SK-MEL-5 (cell line): ENCODE data around the gene FGF14. TPM values are rescaled to one million over a fixed set of nuclear protein-coding genes. Genes with fewer than 3 reads are reported as not detected.
"Not testable (repeated sequence)": the region's sequence is repeated elsewhere in the genome, so short reads cannot be mapped to it uniquely, and the experiment has no call there.

Experiments
- DNase-seq: peaks from one replicate; pipeline ENCODE4 v3.0.0-alpha.2; 2016; ENCODE audit warnings: low read depth, low spot score
- in situ Hi-C: cut with HindIII; loops from 2 replicates; pipeline ENCODE4 v1.10.0; 2016; ENCODE audit warnings: low sequenced_read_pairs, high pct_unique_total_duplicates, low pct_unique_long_range_greater_than_20kb
- total RNA-seq: library from RNA; depleted of rRNA; stranded (reverse); fragments of >200 nt; shearing (Covaris generic); gene quantifications from 2 replicates; pipeline ENCODE4 v1.2.3, GENCODE V29; 2014

Gene FGF14
- total RNA-seq, 1 experiment from 2014 or later, result 17.9 TPM

DNA sequence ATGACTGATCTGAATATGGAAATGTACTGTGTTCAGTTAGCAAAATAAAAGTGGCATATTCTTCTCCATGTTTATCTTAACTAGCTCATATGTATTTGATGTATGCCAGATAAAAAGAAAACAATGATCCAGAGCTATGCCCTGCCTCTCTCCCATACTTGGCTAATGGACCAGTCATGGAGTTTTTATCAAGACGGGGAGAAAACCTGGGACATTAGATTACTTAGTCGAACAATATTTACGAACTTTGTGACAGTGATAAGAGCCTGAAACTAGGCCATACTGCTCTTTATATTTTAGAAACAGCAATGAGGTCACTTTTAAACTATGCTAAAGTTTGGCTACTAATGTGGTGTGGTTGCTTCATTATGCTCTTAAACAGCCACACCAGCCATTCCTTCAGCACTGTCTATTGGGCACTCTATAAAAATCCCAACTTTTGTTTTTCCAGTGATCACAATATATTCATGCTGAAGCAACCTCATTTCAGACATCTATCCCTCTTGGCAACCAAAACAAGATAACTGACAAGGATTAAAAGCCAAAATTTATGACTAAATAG is 265.0 kb downstream of the FGF14 start:
- DNase-seq, result no peak
- in situ Hi-C loops, result no loop called here

DNA sequence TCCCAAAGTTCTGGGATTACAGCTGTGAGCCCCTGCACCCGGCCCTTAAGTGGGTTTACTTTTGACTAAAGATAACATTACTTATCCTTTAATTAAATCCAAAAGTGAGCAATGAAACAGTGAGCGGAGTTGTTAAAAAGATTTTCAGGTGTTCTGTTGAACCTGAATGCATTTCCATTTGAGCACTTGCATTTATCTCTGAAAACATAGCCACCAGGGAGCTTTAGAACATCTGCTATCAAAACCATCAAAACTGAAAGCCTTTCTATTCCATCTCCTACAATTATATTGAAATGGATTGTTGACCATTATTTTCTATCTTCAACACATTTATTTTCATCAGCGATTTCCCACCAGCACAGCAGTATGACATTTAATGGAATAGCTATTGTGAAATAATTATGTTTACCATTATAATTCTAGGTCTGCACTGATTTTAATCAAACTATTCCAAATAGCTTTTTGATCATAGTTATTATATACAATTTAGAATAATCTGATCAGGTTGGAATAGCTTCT is 269.0 kb downstream of the FGF14 start:
- in situ Hi-C loops, result no loop called here
- no peak for DNase-seq

DNA sequence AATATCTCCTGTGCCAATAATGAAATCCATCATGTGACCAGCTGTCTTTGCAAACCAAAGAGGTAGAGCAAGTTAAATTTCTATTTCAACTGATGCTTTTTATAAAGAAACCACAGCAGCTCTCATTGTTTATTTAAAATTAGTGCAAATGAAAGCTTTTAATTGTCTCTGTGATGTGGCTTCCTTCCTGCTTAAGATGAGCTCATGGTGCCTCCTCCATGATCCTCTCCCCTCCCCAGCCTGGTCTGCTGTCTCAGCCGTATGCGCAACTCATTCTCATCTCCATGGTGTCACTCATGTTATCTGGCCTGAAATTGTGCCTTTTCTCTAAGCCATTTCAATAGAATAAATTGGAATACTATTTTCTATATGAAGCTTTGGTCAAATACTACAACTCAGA is 270.6 kb downstream of the FGF14 start:
- in situ Hi-C loops, result no loop called here

DNA sequence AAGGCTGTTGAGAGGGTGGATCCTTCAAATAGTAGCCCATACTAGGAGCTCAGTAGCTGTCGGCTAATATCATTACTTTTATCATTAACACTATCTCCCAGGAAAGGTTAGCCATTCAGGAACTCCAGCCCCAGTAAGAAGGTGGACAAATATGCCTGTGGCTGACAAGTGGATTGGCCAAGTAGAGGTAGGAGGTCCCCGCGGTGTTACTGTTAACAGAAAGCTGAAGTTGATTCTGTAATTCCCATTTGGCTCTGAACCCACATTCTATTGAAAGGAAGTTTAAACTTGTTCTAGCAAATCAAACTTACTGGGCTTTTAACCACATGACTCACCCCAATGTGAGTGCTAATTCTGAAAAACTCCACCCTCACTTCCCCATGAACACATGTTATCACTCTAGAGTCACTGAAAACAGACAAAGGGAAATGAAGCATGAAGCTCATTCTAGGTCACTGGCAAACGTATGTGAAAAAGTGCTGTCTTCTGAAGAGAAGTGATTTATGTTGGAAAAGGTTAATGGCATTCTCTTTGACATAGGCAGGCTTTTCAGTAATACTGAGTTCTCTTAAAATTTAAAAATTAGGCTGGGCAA is 273.5 kb downstream of the FGF14 start:
- no peak for DNase-seq
- in situ Hi-C loops, result no loop called here

More for the DNA sequence above, 270.6 kb downstream of the FGF14 start:
- no peak for DNase-seq

DNA sequence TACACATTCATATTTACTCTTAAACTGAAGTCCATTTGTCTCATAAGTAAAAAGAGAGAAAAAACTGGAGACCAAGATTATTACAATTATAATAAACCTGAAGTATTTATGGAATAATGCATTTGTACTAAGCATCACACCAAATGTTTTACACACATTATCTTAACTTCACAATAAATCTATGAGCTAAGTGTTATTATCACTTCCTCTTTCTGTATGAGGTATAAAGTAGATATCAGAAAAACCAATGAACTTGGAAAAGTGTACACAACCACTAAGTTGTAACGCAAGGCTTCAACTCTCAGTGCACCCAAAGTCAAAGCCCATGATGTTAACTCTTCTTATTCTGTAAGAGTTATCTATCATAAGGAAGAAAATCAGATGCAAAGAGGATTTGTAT is 274.7 kb downstream of the FGF14 start:
- in situ Hi-C loops, result no loop called here
- no peak for DNase-seq

DNA sequence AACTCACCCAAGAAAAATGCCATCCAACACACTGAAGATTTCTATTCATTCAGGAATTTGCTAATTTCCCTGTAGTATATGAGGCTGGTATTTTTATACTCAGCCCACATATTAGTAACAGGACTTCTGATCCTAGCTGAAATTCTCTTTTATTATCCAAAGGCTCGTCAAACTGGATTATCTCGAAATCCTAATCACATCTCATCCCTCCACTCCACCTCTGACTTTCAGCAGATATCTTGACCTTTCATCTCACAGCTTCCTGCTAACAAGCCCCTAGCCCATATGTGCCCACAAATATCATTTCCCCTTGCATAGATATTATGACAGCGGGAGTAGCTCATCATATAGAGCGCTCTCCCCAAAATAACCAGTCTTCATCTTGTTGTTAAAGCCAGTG is 279.7 kb downstream of the FGF14 start:
- in situ Hi-C loops, result no loop called here
- no peak for DNase-seq

DNA sequence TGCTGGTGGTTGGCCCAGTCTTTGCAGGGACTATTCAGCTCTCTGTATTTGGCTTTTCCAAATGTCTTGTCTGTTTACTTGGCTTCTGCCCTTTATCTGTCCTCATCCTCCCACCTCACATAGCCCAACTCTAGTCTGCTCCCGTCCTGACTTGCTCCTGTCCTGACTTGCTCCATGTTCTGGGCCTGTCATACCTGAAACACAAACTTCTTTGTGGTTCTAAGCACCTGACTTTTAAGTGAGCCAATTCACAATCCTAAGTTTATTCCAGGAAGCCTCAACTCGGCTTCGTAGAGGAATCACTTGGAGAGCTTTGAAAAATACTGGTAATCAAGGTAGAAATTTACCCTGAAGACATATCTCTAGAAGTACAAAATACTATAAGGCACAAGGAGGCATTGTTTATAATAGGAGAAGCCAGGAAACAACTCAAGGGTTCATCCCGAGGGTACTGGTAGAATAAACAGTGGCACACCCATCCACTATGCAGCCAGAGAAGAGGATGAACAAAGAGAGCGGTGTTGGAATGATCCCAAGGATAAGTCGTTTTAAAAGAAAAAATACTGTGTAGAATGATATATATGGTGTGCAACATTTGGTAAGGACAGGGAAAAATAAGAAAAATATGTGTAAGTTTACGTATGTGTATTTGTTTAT is 284.5 kb downstream of the FGF14 start:
- no peak for DNase-seq
- in situ Hi-C loops, result no loop called here

DNA sequence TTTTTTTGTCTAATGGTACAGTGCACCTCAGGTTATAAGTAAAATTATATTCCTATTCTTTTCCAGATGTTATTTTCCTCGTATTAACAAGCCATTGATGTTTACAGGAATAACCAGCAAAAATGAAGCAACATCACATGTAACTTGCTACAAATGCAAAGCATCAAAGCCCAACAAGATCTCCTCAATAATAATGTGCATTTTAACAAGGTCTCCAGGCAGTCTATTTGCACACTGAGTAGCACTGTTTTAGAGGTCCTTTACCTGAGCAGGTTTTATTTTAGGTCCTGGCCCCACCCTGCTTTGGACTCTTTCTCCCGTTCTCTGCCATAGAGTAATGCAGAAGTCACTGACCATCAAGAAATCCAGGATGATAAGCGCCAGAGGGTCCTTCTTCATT is 298.4 kb downstream of the FGF14 start:
- no peak for DNase-seq
- in situ Hi-C loops, result no loop called here

DNA sequence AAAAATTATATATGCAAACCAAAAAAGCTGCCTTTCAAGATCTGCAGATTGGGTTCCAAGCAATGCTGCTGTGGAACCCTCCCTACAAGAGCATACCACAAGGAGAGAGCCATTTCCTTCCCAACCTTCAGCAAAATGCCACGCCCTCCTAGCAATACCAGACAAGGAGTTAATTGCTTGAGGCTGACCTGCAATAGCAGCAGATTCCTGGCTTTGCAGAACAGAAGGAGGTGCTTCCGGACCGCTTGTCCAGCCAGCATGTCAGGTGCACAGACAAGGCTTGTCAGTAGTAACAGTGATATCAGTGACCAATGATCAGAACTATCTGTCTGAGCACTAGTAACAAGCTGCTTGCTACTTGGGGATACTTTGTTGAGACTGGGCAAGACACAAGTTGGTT is 301.6 kb downstream of the FGF14 start:
- DNase-seq, result peak; percentile 5
- in situ Hi-C loops, result no loop called here

DNA sequence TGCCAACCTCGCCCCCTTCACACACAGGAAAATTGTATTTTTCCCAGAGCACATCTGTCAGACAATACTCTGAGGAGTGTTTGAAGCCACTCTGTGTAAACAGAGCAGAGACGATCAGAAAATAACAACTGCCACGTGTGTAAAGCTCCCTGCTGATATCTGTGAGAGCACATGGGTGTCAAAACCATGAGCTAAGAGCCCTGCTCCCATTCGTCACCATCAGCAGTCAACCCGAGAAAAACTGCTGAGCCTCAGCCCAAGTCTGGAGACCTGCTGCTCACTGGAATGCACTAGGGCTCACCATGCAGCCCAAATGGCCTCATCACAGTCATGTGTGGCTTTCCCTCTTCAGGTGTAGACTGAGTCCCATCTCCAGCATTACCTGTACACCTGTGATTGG is 304.1 kb downstream of the FGF14 start:
- DNase-seq, result no peak
- in situ Hi-C loops, result no loop called here

DNA sequence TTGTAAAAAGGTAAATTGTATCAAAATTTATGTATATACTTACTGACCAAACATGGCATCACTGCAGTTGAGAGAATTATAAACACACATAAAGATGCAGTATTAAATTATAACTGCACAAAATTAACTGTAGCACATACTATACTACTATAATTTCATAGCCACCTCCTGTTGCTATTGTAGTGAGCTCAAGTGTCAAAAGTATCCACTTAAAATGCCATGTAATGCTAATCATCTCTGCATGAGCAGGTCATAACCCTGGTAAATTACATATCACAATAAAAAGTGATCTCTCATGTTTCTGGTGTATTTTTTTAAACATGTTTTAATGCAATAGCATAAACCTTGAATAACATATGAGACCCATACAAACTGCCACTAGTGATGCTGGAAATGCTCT is 308.6 kb downstream of the FGF14 start:
- in situ Hi-C loops, DNase-seq: not testable (repeated sequence)

DNA sequence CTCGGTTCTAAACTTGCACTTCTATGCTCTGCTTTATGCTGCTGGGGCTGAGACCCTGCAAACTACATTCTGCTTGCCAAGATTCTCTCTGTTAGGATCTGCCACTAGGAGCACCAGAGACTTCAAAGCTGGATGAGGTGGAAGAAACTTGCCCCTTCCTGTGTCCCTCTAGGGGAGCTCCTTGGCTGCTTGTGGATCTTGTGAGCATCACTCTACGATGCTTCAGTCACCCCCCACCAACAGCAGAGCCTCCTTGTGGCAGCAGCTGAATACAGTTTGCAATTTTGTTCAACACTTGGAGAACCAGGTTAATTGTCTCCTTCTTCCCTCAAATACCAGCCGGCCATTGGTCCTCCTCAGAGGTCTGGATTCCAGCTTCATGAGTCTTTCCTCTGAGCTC is 310.6 kb downstream of the FGF14 start:
- in situ Hi-C loops, result no loop called here
- DNase-seq, result peak; percentile 75

DNA sequence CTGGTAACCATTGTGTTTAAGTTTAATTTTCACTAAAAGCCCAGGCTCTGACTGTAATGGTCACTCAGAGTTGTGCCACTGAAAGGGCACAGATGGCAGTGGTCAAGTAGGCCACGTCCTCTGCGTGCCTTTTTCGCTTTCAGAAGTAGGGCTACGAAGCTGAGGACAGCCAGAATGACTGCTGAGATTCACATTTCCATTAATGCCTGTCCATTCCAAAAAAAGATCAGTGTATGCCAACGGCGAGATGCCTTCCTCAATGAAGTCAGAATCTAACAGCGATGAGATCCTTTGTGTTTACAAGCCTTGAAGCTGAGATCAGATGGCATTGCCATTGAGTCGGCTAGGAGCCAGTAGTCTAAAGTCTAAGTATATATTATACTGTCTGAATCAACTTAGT is 311.3 kb downstream of the FGF14 start:
- DNase-seq, result no peak
- in situ Hi-C loops, result no loop called here

DNA sequence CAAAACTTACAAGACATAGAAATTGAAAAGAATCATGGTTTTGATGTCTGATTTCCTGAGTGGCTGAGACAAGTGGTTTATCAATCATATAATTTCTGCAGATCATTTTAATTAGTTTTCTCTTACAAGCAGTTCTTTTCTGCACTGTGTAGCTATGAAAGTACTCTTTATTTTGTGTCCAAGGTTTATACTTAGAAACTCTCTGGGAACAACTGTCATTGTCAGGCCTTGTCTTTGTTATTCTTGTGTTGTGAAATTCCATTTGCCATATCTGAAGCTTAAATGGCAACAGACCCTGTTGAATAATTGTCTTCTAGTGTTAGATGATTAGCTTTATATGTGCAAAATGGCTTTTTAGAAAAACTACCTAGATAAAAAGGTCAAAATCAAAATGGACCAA is 312.1 kb downstream of the FGF14 start:
- DNase-seq, result no peak
- in situ Hi-C loops, result no loop called here

DNA sequence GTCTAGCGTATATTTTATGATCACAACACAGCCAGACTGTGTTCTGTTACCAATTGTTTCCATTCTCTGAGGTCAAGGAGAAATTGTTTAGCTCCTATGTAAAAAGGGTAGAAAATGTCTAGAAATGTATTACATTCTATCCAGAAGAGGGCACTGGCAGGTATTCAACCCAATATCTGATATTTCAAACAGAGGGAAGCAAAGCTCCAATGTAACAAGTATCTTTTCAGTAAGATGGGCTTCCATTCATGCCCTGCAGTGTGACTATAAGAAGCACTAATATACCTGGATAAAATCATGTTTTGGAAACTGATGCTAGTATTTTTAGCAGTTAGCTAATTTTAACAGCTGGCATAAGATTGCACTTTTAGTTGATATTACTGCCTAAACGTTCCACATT is 312.7 kb downstream of the FGF14 start:
- in situ Hi-C loops, result no loop called here
- DNase-seq, result peak; percentile 49

DNA sequence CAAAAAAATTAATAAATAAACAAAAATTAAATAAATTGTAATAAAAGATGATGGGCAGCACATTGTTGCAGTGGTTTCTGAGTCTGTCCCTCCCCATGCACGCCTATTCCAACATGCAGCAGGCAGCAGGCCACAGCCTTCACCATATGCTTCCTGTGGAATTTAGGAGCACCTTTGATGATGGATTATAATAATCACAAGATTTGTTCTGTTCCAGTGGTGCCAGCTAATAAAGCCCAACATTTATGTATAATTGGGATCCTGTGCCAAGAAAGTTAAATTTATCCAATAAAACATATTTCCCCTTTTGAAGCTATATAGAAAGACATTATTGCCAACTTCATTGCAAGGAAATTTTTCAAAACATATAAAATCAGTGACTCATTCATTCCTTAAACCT is 328.6 kb downstream of the FGF14 start:
- in situ Hi-C loops, result no loop called here
- no peak for DNase-seq

DNA sequence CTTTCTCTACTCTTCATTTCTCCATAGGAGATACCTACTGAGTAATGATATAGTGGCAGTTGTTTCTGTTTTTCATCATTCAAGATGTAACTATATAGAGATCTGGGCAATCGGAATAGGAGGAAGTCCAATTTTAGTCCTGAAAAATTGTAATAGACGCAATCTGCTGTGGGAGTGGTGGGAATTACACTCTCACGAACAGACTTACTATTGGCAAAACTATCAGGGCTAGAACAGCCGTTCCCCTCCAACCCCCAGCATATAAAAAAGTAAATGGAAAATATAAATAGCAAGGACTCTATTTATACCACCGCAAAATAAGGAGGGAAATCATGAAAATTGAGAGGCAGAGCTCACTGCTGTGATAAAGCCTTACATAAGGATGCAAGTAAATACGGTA is 330.1 kb downstream of the FGF14 start:
- no peak for DNase-seq
- in situ Hi-C loops, result no loop called here

DNA sequence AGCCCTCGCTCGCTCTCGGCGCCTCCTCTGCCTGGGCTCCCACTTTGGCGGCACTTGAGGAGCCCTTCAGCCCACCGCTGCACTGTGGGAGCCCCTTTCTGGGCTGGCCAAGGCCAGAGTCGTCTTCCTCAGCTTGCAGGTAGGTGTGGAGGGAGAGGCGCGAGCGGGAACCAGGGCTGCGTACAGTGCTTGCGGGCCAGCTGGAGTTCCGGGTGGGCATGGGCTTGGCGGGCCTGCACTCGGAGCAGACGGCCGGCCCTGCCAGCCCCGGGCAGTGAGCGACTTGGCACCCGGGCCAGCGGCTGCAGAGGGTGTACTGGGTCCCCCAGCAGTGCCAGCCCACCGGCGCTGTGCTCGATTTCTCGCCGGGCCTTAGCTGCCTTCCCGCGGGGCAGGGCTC is 333.5 kb downstream of the FGF14 start:
- DNase-seq, in situ Hi-C loops: not testable (repeated sequence)

DNA sequence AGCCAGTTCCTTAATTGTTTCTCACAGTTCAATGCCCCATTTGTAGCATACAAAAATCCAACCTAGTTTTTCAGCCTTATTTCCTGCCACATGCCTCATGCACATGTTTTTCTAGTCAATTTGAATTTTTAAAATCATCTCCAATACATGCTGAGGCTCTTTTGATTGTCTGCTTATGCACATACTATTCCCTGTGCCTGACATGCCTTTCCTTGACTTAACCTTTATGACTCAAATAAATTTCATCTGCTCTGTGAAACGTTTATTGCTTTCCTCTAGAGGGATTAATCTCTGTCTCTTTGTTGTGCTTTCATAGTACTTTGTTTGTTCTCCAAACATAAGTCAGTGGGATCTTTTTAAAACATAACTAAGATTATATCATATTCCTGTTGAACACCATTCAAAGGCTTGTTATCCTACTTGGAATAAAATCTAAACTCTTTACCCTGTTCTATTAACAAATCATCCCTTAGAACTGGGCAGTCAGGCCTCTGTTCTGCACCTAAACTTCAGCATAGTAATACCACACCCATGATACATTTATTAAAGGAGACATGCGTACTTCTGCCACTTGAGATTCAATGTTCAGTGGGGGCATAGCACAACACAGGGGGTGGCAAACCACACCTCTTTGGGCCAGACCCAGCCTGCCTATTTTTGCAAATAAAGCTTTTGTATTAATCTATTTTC is 346.6 kb downstream of the FGF14 start:
- DNase-seq, result no peak
- in situ Hi-C loops, result no loop called here
